Neuron (in vitro differentiated cells): ENCODE data around the gene C14orf39.

Experiments used
- H2AFZ ChIP-seq: one replicate; pipeline ENCODE4 v1.6.1; 2013; ENCODE audit warnings: low read depth, mild to moderate bottlenecking, inconsistent platforms, low read length, moderate library complexity
- H3K27me3 ChIP-seq: one replicate; pipeline ENCODE4 v1.6.1; 2013; ENCODE audit warnings: low read length; ENCODE audit not compliant: insufficient read depth
- H3K36me3 ChIP-seq: one replicate; pipeline ENCODE4 v1.6.1; 2013; ENCODE audit warnings: low read length; ENCODE audit not compliant: insufficient read depth
- H3K4me1 ChIP-seq: one replicate; pipeline ENCODE4 v1.6.1; 2013; ENCODE audit warnings: low read length; ENCODE audit not compliant: insufficient read depth
- H3K4me3 ChIP-seq: 2 replicates; pipeline ENCODE4 v1.5.1; 2013; ENCODE audit warnings: mild to moderate bottlenecking, low read length, moderate library complexity
- H3K9me3 ChIP-seq: one replicate; pipeline ENCODE4 v1.6.1; 2013; ENCODE audit warnings: low read length

Gene C14orf39

DNA sequence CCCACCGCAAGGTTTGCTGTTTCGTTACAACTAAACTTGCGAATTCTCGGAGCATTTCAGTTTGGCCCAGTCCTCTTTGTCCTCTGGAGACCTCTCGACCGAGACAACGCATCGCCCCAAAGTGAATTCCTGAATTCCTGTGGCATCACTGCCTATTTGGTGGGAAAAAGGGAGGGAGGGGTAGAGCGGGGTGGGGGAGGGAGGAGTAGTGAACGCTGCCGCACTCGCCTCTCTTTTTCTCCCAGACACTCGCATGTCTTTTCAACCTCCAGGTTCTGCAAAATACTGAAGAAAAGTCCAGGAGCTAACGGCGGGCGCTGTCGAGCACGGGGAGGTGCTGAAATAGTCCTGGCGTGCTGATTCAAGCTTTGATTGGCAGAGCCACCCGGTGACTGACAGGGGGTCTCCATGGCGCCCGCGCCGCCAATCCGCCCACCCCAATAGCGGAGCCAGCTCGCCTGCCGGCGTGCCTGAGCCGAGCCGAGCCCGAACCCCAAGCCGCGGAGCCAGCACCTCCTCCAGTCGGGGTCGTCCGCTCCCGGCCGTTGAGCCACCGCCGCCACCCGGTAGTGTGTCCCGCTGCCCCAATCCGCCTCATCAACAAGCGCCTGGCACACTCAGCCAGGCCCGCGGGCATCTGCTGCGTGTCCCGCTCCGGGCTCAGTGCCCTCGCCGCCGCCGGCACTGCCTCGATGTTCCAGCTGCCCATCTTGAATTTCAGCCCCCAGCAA lies 23.0 kb upstream of the C14orf39 start, which contains the start of gene SIX6:
Gene SIX6 (plus strand): TSS at position 440 of the 731 bp plus-strand sequence. CDS start 253 bp downstream, at position 693.
- peaks cover 5% of the 10 kb centered on the region for H3K4me1 ChIP-seq
- no peak within 1 kb of the TSS for H3K4me3 ChIP-seq

DNA sequence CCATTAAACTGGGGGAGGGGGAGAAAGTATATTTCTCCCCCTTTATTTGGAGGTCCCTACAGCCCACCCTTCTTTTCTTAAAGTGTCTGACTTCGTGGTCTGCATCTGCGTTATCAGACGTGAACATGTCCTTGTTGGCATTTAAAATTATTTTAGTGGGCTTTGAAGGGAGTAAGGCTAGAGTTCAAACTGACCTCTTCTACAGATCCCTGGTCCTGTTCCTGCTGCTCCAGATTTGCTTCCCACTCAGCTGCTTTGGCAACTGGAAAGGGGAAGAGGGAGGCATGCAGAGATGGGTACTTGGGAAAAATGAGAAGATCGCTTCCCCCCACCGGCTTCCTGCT lies 22.5 kb upstream of the C14orf39 start:
- H2AFZ ChIP-seq = no peak overlapping the region
- peaks cover 5% of the 10 kb centered on the region for H3K4me1 ChIP-seq
- H3K27me3 ChIP-seq = peaks cover 94% of the 10 kb centered on the region
- no peaks in the 10 kb centered on the region for H3K36me3 ChIP-seq
- peaks cover 4% of the 10 kb centered on the region for H3K9me3 ChIP-seq
- no peak overlapping the region for H3K4me3 ChIP-seq

More for the DNA sequence above, 23.0 kb upstream of the C14orf39 start, which contains the start of gene SIX6:
- H3K36me3 ChIP-seq = no peaks in the 10 kb centered on the region
- H3K27me3 ChIP-seq = peaks cover 95% of the 10 kb centered on the region
- peaks cover 4% of the 10 kb centered on the region for H3K9me3 ChIP-seq
- no peak within 1 kb of the TSS for H2AFZ ChIP-seq

DNA sequence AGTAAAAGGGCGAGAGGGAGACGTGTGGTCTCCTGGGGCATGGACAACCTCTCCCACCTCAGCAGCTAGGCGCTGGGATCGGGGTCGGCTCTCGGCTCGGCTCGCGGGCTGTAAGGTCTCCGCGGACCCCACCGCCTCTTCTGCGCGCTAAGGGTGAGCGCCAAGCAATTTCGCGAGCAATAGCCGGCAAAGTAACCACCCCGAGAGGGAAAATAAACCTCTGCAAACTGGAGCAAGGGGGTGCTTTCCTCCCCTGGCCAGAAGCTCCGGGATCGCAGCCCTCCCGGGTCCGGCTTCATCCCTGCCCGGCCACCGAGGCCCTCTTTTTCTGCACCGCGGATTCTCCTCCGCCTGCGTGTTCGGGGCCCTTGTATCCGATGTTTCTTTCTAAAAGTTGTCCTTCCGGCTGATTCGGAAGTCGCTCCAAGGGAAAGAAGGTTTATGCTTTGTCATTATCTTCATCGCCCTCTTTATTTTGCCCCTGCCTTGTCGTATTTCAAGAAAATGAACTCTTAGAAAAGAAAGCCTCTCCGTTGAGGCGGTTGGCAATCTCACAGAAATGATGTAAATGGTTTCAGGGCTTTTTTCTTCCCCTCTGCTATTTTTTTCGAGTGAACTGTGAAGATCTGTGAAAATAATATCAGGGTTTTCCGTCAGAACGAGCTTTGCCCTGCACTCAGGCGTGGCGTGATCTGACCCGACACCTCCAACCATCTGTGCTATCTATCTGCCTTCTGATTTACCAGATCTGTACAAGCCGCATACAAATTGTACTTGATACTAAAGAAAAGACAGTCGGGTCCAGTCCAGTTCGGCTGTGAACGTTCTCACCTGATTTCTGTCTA lies 21.3 kb upstream of the C14orf39 start:
- no peak overlapping the region for H3K4me3 ChIP-seq

DNA sequence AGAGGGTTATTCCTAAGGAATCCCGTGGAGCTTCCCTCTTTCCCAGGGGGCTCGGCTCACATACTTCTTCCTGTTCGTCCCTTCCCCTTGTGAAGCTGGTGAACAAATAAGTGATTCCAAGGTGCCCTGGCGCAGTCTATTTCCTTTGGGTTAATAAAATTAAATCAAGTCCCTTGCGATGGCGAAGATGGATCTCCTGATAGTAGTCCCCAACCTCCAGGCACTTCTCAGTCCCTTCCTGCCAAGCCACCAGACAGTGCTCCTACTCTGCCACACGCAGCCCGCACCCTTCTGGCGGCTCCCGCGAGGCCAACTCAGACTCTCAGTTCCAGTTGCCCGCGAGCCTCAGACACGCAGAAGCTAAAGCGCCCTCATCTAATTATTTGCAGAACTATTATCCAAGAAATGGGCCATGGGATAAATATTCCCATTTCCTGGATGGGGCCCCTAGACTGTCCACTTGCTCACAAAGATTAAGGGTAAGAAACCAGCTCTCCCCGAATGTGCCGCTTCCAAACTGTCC lies 20.7 kb upstream of the C14orf39 start:
- no peak overlapping the region for H3K4me3 ChIP-seq
- H3K36me3 ChIP-seq = no peaks in the 10 kb centered on the region

More for the DNA sequence above, 21.3 kb upstream of the C14orf39 start:
- Histone ChIP-seq H3K4me1 (peaks cover 5% of the 10 kb centered on the region), H2AFZ (no peak overlapping the region), H3K27me3 (peaks cover 91% of the 10 kb centered on the region), H3K36me3 (no peaks in the 10 kb centered on the region), H3K9me3 (peaks cover 4% of the 10 kb centered on the region)

DNA sequence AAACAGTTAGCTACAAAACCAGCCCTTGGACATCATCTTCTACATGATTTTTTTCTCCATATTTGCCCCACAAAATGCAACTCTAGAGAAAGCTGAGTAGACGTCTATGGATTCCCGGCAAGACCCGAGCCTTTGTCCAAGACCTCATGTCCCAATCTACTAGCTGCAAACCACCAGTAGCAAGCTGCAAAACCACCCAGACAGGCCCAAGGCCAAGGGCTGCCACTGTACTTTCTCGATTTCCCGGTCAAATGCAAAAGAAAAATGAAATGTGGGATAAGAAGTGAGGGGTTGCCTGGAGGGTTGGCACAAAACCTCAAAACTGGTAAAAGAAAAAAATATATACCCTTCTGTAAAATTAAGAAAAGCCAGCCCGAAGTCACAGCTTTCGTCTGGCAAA lies 20.1 kb upstream of the C14orf39 start:
- no peaks in the 10 kb centered on the region for H3K36me3 ChIP-seq
- peaks cover 90% of the 10 kb centered on the region for H3K27me3 ChIP-seq
- peaks cover 3% of the 10 kb centered on the region for H3K9me3 ChIP-seq
- peaks cover 5% of the 10 kb centered on the region for H3K4me1 ChIP-seq
- no peak overlapping the region for H3K4me3 ChIP-seq
- no peak overlapping the region for H2AFZ ChIP-seq

More for the DNA sequence above, 20.7 kb upstream of the C14orf39 start:
- peaks cover 5% of the 10 kb centered on the region for H3K4me1 ChIP-seq
- H3K9me3 ChIP-seq = peaks cover 4% of the 10 kb centered on the region
- H3K27me3 ChIP-seq = peaks cover 91% of the 10 kb centered on the region
- H2AFZ ChIP-seq = no peak overlapping the region

DNA sequence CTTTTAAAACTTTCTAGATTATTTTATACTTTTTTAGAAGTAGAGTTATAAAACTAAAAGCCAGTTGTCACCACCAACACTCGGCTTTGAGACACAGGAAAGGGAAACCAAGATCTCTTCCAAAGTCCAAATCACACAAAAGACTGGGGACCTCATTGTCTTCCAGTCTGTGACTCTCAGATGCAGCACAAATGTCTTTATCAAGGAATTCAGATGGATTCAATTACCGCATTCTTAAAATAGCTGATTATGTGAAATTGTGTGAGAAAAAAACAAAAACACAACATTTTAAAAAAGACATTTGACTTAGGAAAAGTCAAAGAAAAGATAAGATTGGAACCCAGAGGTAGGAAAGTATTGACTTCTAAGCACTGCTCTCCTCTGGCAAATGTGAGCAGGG lies 19.6 kb upstream of the C14orf39 start:
- H2AFZ ChIP-seq = no peak overlapping the region
- no peak overlapping the region for H3K4me3 ChIP-seq
- H3K9me3 ChIP-seq = peaks cover 2% of the 10 kb centered on the region
- H3K36me3 ChIP-seq = no peaks in the 10 kb centered on the region
- peaks cover 5% of the 10 kb centered on the region for H3K4me1 ChIP-seq
- H3K27me3 ChIP-seq = peaks cover 89% of the 10 kb centered on the region

DNA sequence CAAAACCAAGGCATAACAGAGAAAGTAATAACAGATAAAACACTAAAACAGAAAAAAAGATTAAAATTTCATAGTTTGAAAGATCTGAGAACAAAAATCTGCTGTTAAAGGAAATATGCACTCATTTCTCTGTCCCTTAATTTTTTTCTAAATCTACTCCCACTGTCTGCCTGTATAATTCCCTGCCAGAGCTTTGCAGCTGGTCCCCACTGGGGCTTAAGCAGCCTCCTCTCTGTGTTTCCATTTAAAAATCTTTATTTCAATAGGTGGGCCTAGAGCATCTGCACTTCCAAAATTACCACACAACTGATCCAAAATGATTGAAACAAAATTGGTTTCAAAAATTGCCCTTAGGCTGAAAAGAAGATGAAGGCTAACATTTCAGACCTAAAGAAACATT lies 16.7 kb upstream of the C14orf39 start:
- Histone ChIP-seq H3K4me1 (no peaks in the 10 kb centered on the region), H3K27me3 (peaks cover 60% of the 10 kb centered on the region), H3K4me3 (no peak overlapping the region), H2AFZ (no peak overlapping the region), H3K9me3 (peaks cover 2% of the 10 kb centered on the region), H3K36me3 (no peaks in the 10 kb centered on the region)

DNA sequence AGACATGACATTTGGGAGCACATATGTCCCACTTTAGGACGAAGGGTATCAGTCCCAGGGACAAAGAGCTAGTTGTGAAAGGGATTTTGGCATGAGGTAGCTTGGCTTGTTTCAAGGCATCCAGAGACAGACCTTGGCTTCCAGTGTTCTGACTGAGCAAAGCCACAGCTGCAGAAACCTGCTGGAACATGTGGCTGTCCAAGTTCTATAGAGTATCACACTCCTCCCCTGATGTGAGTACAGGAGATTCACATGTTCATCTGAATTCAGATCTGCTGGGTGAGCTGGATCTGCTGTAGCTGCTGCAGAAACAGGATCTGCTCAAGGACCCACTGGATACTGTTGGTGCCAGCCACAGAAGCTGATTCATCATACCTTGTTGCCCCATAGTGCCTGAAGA lies 10.1 kb upstream of the C14orf39 start:
- H3K9me3 ChIP-seq = no peaks in the 10 kb centered on the region
- no peaks in the 10 kb centered on the region for H3K4me1 ChIP-seq
- no peak overlapping the region for H3K4me3 ChIP-seq
- H2AFZ ChIP-seq = no peak overlapping the region
- no peaks in the 10 kb centered on the region for H3K36me3 ChIP-seq
- H3K27me3 ChIP-seq = peaks cover 4% of the 10 kb centered on the region

DNA sequence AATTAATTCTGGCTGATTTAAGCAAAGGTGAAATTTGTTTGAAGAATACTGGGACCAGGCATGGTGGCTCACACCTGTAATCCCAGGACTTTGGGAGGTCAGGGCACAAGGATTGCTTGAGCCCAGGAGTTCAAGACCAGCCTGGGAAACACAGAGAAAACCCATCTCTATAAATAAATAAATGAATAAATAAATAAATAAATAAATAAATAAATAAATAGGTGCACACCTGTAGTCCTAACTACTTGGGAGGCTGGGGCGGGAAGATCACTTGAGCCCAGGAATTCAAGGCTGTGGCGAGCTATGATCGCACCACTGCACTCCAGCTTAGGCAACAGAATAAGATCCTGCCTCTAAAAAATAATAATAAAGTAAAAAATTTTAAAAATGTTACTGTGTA lies 4.4 kb upstream of the C14orf39 start:
- Histone ChIP-seq H2AFZ (no peak overlapping the region), H3K9me3 (no peaks in the 10 kb centered on the region), H3K27me3 (peaks cover 30% of the 10 kb centered on the region), H3K4me3 (no peak overlapping the region), H3K36me3 (no peaks in the 10 kb centered on the region), H3K4me1 (no peaks in the 10 kb centered on the region)

DNA sequence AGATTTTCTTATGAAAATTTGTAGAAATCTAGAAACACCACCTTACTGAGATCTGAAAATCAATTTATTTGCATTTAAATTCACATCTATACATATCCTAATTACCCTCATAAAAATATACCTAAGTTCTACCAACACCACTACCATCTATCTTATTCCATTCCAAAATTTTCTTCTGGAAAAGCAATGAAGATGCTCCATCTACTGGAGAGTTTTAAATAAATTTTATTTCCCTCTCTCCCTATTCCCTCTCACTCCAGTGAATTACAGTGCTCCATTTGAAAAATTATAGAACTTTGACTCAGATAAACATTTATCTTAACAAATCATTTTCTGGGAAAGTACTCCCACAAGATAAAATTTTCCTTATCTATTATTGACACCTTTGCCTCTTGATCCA lies 2.3 kb upstream of the C14orf39 start:
- Histone ChIP-seq H3K4me1 (no peaks in the 10 kb centered on the region), H3K4me3 (no peak overlapping the region), H3K36me3 (no peaks in the 10 kb centered on the region), H3K9me3 (no peaks in the 10 kb centered on the region), H2AFZ (no peak overlapping the region), H3K27me3 (peaks cover 38% of the 10 kb centered on the region)

DNA sequence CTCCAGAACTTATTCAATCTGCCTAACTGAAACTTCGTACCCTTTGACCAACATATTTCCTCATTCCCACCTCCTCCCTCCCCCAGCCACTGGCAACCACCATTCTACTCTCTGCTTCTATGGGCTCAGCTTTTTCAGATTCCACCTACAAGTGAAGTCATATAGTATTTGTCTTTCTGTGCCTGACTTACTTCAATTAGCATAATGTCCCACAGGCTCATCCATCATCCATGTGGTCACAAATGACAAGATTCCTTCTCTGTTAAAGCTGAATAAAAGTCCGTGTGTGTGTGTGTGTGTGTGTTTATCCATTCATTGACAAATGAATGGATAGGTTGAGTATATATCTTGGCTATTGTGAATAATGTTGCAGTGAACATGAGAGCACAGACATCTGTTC lies 1.3 kb upstream of the C14orf39 start:
- no peaks in the 10 kb centered on the region for H3K4me1 ChIP-seq
- H3K36me3 ChIP-seq = no peaks in the 10 kb centered on the region
- no peaks in the 10 kb centered on the region for H3K9me3 ChIP-seq
- no peak overlapping the region for H2AFZ ChIP-seq
- H3K4me3 ChIP-seq = no peak overlapping the region
- H3K27me3 ChIP-seq = peaks cover 38% of the 10 kb centered on the region

DNA sequence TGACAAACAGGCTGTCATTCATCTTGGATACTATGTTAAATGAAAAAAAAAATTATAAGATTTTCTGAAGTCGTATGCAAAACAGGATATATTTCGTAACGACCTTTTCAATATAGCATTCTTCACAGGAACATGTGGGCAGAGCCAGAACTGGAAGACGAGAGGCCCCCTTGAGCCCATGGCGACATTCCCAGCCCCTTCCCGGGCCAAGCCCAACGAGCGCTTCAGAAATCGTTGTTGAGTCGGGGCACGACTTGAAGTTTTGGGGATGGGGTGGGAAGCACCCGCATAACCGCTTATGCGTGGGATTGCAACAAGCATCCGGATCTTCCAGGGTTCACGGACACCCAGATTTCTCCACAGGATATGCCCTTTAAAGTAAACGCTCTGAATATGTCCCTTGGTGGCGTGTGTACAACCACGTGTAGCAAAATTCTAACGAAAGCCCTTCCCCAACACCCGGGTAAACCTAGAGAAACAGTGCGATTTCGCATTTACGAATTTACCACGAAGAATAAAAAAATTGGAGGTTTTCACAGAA lies 736 bp downstream of the C14orf39 start:
- Histone ChIP-seq H3K36me3 (no peaks in the 10 kb centered on the region), H2AFZ (no peak overlapping the region), H3K4me3 (peak overlapping the region; percentile 32), H3K9me3 (no peaks in the 10 kb centered on the region), H3K4me1 (no peaks in the 10 kb centered on the region), H3K27me3 (peaks cover 38% of the 10 kb centered on the region)

DNA sequence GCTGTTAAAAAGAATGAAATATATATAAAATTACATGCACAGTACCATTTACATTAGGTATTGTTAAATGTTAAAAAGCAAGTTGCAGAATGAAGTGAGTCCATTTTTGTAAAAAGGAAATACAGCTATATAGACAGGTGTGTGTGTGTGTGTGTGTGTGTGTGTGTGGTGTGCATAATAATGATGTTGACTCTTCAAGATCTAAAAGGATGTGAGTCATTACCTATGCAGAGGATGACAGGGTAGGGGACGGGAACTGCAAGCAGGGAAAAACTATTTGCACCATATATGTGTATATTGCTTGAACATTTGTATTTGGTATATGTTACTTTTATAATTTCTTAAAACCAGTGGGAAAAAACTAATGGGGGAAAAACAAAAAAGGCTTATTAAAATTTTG lies 3.1 kb downstream of the C14orf39 start:
- Histone ChIP-seq H2AFZ (no peak overlapping the region), H3K9me3 (no peaks in the 10 kb centered on the region), H3K4me3 (no peak overlapping the region), H3K27me3 (peaks cover 33% of the 10 kb centered on the region), H3K4me1 (no peaks in the 10 kb centered on the region), H3K36me3 (no peaks in the 10 kb centered on the region)
